ENCODE data around the gene GTF2IRD1. TPM values are rescaled to one million over a fixed set of nuclear protein-coding genes. Genes with fewer than 3 reads are reported as not detected.

The GTF2IRD1 gene
- total RNA-seq, 1 experiment from 2014 or later: 42.9 TPM

- POLR2A ChIA-PET: no interaction called here
Observed at GRCh38 chr7:74478671-74479065, 25.0 kb downstream of the GTF2IRD1 start.

GRCh38 chr7:74479066-74479781, 25.5 kb downstream of the GTF2IRD1 start:
- no peaks in the 10 kb centered on the region for H3K36me3 Mint-ChIP-seq
- POLR2A ChIA-PET: interaction anchor here (0.7 kb wide), 1 partner anchor 94 kb away, joined by 6 read pairs; no protein-coding TSS in a partner anchor

More at GRCh38 chr7:74478671-74479065, 25.0 kb downstream of the GTF2IRD1 start:
- CTCF ChIA-PET: interaction anchor here (1.3 to 1.6 kb wide), 2 partner anchors 29 to 33 kb away, joined by 3 read pairs; no protein-coding TSS in a partner anchor
- ATAC-seq: no peak
- TF ChIP-seq TEAD1 (CRISPR knock-in tag; IDR thresholded peaks at IDR 0.05) (no peak), ZNF121 (CRISPR knock-in tag; IDR thresholded peaks at IDR 0.05) (peak; percentile 68; the same call in 1 of the 2 replicates), GTF2I (CRISPR knock-in tag; conservative IDR thresholded peaks at IDR 0.05) (0 out of 2 replicates have a peak, but pooled peaks have one; percentile 57)
- no peaks in the 10 kb centered on the region for H3K36me3 Mint-ChIP-seq
- no peak overlapping the region for H3K27ac Mint-ChIP-seq
- H3K27me3 Mint-ChIP-seq (ENCODE audit: low read depth): no peaks in the 10 kb centered on the region
- peaks cover 40% of the 10 kb centered on the region for H3K4me1 Mint-ChIP-seq
- H3K4me3 Mint-ChIP-seq: no peak overlapping the region
- no peak for DNase-seq (ENCODE audit: low spot score)
- no peaks in the 10 kb centered on the region for H3K9me3 Mint-ChIP-seq

More at GRCh38 chr7:74479066-74479781, 25.5 kb downstream of the GTF2IRD1 start:
- DNase-seq (ENCODE audit: low spot score) (no peak), ATAC-seq (no peak)
- no peaks in the 10 kb centered on the region for H3K9me3 Mint-ChIP-seq
- no peak overlapping the region for H3K4me3 Mint-ChIP-seq
- H3K4me1 Mint-ChIP-seq: peaks cover 40% of the 10 kb centered on the region
- no peak overlapping the region; the same call in 1 of the 2 replicates for H3K27ac Mint-ChIP-seq
- no peaks in the 10 kb centered on the region for H3K27me3 Mint-ChIP-seq (ENCODE audit: low read depth)
- TF ChIP-seq USF2 (CRISPR knock-in tag; IDR thresholded peaks at IDR 0.05) (no peak), ZNF416 (CRISPR knock-in tag; IDR thresholded peaks at IDR 0.05) (no peak), ZMAT4 (CRISPR knock-in tag; IDR thresholded peaks at IDR 0.05) (no peak), TEAD1 (CRISPR knock-in tag; IDR thresholded peaks at IDR 0.05) (no peak), ZNF121 (CRISPR knock-in tag; IDR thresholded peaks at IDR 0.05) (no peak), PRDM15 (CRISPR knock-in tag; IDR thresholded peaks at IDR 0.05) (no peak), ZBTB21 (CRISPR knock-in tag; IDR thresholded peaks at IDR 0.05; ENCODE audit: borderline replicate concordance) (no peak), IRF2 (CRISPR knock-in tag; IDR thresholded peaks at IDR 0.05; ENCODE audit: borderline replicate concordance, low read depth) (no peak), CTCF (IDR thresholded peaks at IDR 0.05) (no peak), SP1 (CRISPR knock-in tag; conservative IDR thresholded peaks at IDR 0.05) (no peak), JUN (CRISPR knock-in tag; IDR thresholded peaks at IDR 0.05) (no peak), ZNF138 (CRISPR knock-in tag; conservative IDR thresholded peaks at IDR 0.05) (no peak), NR1H2 (CRISPR knock-in tag; IDR thresholded peaks at IDR 0.05) (no peak), ZNF232 (CRISPR knock-in tag; IDR thresholded peaks at IDR 0.05) (no peak), STAT6 (CRISPR knock-in tag; conservative IDR thresholded peaks at IDR 0.05; ENCODE audit: low read depth) (no peak), ARID4B (CRISPR knock-in tag; IDR thresholded peaks at IDR 0.05; ENCODE audit: borderline replicate concordance) (no peak), MXD4 (CRISPR knock-in tag; IDR thresholded peaks at IDR 0.05; ENCODE audit: borderline replicate concordance) (no peak), GRHL2 (CRISPR knock-in tag; IDR thresholded peaks at IDR 0.05; ENCODE audit: insufficient replicate concordance, severe bottlenecking) (no peak), MAX (CRISPR knock-in tag; IDR thresholded peaks at IDR 0.05) (no peak)
- CTCF ChIA-PET: interaction anchor here (0.6 to 1.6 kb wide), 4 partner anchors 12 to 33 kb away, joined by 3 to 4 read pairs (median 3); no protein-coding TSS in a partner anchor
